ENCODE measurements around the gene TRIM37. TPM values are rescaled to one million over a fixed set of nuclear protein-coding genes. Genes with fewer than 3 reads are reported as not detected.
"Not testable (repeated sequence)": the region's sequence is repeated elsewhere in the genome, so short reads cannot be mapped to it uniquely, and the experiment has no call there.

TRIM37 gene
- total RNA-seq, 2 donors from 2014 or later: 13.6 to 16.4 TPM

- DNase-seq (no peak), ATAC-seq (no peak)
- intact Hi-C loops (cut with DNase I, micrococcal nuclease): no loop called here
These were observed 135.8 kb downstream of the TRIM37 start for GRCh38 chr17:58970609-58971450.

- intact Hi-C loops (cut with DNase I, micrococcal nuclease): no loop called here
- ATAC-seq (no peak), DNase-seq (no peak)
These were observed 137.1 kb downstream of the TRIM37 start for GRCh38 chr17:58969612-58970011.

GRCh38 chr17:58969156-58969555 lies 137.5 kb downstream of the TRIM37 start:
- intact Hi-C loops (cut with DNase I, micrococcal nuclease): no loop called here
- DNase-seq: no peak
- ATAC-seq: no peak

DNA sequence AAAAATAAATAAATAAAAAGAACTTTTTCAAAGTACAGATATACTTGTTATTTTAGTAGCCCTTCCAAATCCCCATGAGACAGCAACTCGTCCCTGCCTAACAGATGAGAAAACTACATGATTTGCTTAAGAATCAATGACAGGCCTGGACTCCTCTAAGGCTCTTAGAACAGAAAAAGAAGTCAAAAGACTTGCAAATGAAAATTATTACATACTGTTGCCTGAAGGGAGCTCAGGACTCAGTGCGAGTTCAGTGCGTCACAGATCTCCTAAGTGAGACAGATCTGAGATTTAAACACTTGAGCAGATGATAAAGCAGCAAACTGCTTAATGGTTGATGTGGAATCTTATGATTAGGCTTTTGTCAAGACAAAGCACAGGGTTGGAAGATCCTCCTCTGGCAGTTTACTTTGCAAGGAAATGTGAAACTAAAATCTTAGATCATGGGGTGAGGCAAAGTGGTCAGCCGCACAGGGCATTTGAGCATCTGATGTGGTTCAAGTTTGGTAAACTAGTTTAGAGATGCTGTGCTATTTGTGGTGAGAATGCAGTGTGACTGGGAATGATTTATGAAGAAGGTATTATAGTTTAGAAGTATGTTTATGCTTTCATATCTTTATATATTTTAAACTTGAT lies 138.1 kb downstream of the TRIM37 start:
- intact Hi-C loops (cut with DNase I, micrococcal nuclease): no loop called here
- no peak for ATAC-seq
- DNase-seq: no peak

DNA sequence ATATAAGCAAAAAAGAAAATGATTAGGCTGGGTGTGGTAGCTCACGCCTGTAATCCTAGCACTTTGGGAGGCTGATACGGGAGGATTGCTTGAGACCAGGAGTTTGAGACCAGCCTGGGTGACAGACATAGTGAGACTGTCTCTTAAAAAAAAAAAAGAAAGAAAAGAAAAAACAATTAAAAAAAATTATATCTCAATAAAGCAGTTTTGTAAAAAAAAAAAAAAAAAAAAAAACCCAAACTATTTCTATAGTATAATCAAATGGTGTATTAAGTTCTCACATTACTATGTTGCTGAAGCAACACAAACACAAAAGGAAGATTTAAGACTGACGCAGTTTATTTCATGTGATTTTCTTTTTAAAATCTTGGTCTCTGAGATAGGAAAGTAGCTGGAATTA lies 140.5 kb downstream of the TRIM37 start:
- no peak for ATAC-seq
- DNase-seq: no peak
- intact Hi-C loops (cut with DNase I, micrococcal nuclease): no loop called here

- DNase-seq (no peak), ATAC-seq (no peak)
- intact Hi-C loops (cut with DNase I, micrococcal nuclease): no loop called here
These were observed 141.5 kb downstream of the TRIM37 start for GRCh38 chr17:58965221-58965620.

DNA sequence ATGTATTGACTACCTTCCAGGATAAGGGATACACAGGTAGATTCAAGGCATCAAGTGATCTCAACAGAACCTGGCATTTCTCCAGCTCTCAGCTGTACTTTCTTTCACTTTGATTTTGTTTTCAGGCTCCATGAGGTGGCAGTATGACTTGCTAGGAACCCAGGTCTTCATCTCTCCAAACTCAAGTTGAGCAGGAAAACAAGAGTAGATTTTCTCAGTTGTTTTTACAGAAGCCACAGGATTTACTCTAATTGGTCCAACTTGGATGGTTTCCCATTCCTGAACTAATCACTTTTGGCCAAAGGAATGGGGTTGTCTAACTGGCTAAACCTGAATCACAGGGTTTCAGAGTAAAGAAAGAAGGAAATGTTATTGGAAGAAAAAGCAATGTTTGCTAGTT lies 146.6 kb downstream of the TRIM37 start:
- ATAC-seq: no peak
- intact Hi-C loops (cut with DNase I, micrococcal nuclease): no loop called here
- no peak for DNase-seq

DNA sequence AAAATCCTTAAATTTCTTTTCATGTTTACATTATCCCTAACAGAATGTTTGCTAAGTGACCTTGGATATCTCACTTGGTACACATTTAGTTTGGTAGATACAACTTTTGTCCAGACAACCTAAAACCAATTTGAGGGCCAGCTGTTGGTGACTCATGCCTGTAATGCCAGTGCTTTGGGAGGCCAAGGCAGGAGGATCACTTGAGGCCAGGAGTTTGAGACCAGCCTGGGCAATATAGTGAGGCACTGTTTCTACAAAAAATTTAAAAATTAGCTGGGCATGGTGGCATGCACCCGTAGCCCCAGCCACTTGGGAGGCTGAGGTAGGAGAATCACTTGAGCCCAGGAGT lies 149.0 kb downstream of the TRIM37 start:
- ATAC-seq; intact Hi-C loops (cut with DNase I, micrococcal nuclease); DNase-seq: not testable (repeated sequence)

GRCh38 chr17:58956997-58957724 lies 149.5 kb downstream of the TRIM37 start:
- ATAC-seq (no peak), DNase-seq (no peak)
- intact Hi-C loops (cut with DNase I, micrococcal nuclease): no loop called here

- DNase-seq; intact Hi-C loops (cut with DNase I, micrococcal nuclease); ATAC-seq: not testable (repeated sequence)
These were observed 152.3 kb downstream of the TRIM37 start for GRCh38 chr17:58954358-58954757.

DNA sequence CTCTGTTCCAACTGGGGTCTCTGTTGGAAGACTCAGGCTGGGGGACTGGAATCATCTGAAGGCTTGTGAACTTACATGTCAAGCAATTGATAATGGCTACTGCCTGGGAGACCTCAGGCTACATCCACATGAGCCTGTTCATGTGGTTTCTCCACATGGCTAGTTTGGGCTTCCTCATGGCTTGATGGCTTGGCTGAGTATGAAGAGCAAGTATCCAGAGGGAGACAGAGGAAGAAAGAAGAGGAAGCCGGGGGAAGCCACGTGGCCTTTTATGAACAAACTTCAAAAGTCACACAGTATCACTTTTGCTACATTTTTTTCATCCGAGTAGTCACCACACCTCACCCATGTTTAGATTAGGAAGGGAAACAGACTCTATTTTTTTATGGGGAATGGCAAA lies 158.9 kb downstream of the TRIM37 start:
- intact Hi-C loops (cut with DNase I, micrococcal nuclease): no loop called here
- DNase-seq: no peak
- no peak for ATAC-seq

- intact Hi-C loops (cut with DNase I, micrococcal nuclease): no loop called here
- ATAC-seq (no peak), DNase-seq (no peak)
These were observed 159.3 kb downstream of the TRIM37 start for GRCh38 chr17:58947411-58947810.

- intact Hi-C loops (cut with DNase I, micrococcal nuclease): no loop called here
- ATAC-seq: no peak
These were observed 162.5 kb downstream of the TRIM37 start for GRCh38 chr17:58944166-58944565.

GRCh38 chr17:58936295-58936694 lies 170.4 kb downstream of the TRIM37 start:
- DNase-seq (no peak), ATAC-seq (no peak)

More at GRCh38 chr17:58944166-58944565, 162.5 kb downstream of the TRIM37 start:
- no peak for DNase-seq

DNA sequence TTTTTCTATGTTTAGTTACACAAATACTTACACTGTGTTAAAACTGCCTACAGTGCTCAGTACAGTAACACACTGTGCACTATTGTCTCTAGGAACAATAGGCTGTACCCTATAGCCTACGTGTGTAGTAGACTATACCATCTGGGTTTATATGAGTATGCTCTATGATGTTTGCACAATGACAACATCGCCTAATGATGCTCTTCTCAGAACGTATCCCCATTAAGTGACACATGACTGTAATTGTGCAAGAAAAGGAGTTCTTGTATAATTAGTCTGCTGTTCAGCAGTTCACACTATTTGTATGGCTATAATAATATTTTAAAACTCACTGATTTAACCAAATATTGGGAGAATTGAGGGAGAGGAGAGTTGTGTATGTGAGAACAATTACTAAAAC lies 173.7 kb downstream of the TRIM37 start:
- ATAC-seq: no peak
- no peak for DNase-seq
- intact Hi-C loops (cut with DNase I, micrococcal nuclease): no loop called here

More at GRCh38 chr17:58936295-58936694, 170.4 kb downstream of the TRIM37 start:
- intact Hi-C loops (cut with DNase I, micrococcal nuclease): no loop called here

Small RNA genes lying within 50 kb of the gene (microRNA-seq; reads per million reads assigned to microRNA genes)
- gene MIR301A (27.2 to 69.4 reads per million in 2 donors), gene MIR454 (642 to 1,363 reads per million in 2 donors)

Other genes with a start within 250 kb of the TRIM37 start
- gene SKA2, start 48.3 kb upstream of the TRIM37 start, total RNA-seq: 10 to 100 TPM; 17.4 to 24.4 TPM
- 1 to 10 TPM; 2.9 to 8.4 TPM for gene PRR11, start 48.9 kb upstream of the TRIM37 start, total RNA-seq
- gene SMG8, start 103.2 kb upstream of the TRIM37 start, total RNA-seq: 1 to 10 TPM; 5.6 to 9.5 TPM
- gene GDPD1, start 113.6 kb upstream of the TRIM37 start, total RNA-seq: 1 to 10 TPM; 3.9 TPM
- 10 to 100 TPM; 25.8 to 27.2 TPM for gene YPEL2, start 224.8 kb upstream of the TRIM37 start, total RNA-seq